IPS-20b (cell line): ENCODE measurements around the gene KRT9.
"Not testable (repeated sequence)": the region's sequence is repeated elsewhere in the genome, so short reads cannot be mapped to it uniquely, and the experiment has no call there.

ENCODE experiments used
- H3K27ac ChIP-seq: one replicate; pipeline ENCODE4 v1.5.1; 2013; ENCODE audit warnings: low read length
- H3K27me3 ChIP-seq: 2 replicates; pipeline ENCODE4 v1.6.1; 2013; ENCODE audit warnings: mild to moderate bottlenecking, low read length, inconsistent platforms; ENCODE audit not compliant: insufficient read depth
- H3K36me3 ChIP-seq: 2 replicates; pipeline ENCODE4 v1.6.1; 2013; ENCODE audit warnings: low read depth, mild to moderate bottlenecking, inconsistent platforms, low read length, moderate library complexity; ENCODE audit not compliant: insufficient read depth
- H3K4me1 ChIP-seq: 2 replicates; pipeline ENCODE4 v1.6.1; 2013; ENCODE audit warnings: mild to moderate bottlenecking, control low read depth, inconsistent platforms, low read length, moderate library complexity; ENCODE audit not compliant: insufficient read depth
- H3K4me3 ChIP-seq: 2 replicates; pipeline ENCODE4 v1.5.1; 2013; ENCODE audit warnings: mild to moderate bottlenecking, low read length, inconsistent platforms
- H3K9ac ChIP-seq: 2 replicates; pipeline ENCODE4 v1.6.1; 2013; ENCODE audit warnings: low read depth, mild to moderate bottlenecking, inconsistent platforms, low read length, moderate library complexity
- H3K9me3 ChIP-seq: 2 replicates; pipeline ENCODE4 v1.6.1; 2013; ENCODE audit warnings: mild to moderate bottlenecking, low read depth, low read length, inconsistent platforms; ENCODE audit not compliant: insufficient read depth

The KRT9 gene

DNA sequence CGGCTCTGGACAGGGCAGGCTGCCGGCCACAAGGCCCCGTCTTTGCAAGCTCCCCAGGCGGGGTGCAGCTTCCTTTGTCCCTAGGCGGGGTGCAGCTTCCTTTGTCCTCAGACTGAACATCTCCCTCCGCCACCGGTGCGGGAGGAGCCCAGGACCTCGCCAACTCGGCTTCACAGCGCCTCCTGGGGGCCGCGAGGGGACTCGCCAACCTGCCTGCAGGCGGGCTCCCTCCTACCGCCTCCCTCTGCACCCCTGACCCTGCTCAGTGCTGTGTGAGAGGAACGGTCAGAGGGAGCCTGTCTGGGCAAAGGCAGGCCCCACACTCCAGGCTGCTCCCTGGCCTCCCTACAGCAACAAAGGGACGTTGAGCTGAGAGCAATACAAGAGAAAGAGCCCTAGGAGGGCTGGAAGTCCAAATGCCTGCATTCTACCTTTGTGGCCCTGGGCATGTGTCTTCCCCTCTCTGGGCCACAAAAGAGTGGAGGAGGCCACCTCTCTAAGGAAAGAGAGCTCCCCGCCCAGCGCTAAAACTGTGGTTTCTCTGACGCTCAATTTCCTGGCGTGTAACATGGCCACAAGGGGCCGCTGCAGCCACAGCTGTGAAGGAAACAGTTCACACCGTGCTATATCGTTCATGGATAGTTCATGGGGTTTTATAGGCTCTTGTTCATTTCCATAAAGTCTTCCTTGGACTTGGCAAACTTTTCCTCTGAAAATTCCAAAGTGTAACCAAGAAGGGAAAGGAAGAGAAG lies 22.8 kb downstream of the KRT9 start:
- H3K27me3 ChIP-seq: peaks cover 5% of the 10 kb centered on the region; the same call in 1 of the 2 replicates
- H3K9me3 ChIP-seq: no peaks in the 10 kb centered on the region; the same call in 1 of the 2 replicates
- peaks cover 14% of the 10 kb centered on the region; the same call in 1 of the 2 replicates for H3K4me1 ChIP-seq
- no peaks in the 10 kb centered on the region for H3K36me3 ChIP-seq
- H3K27ac ChIP-seq: peak overlapping the region; percentile 76
- peak overlapping the region; percentile 46 for H3K4me3 ChIP-seq
- H3K9ac ChIP-seq: peak overlapping the region; percentile 62; the same call in 1 of the 2 replicates

DNA sequence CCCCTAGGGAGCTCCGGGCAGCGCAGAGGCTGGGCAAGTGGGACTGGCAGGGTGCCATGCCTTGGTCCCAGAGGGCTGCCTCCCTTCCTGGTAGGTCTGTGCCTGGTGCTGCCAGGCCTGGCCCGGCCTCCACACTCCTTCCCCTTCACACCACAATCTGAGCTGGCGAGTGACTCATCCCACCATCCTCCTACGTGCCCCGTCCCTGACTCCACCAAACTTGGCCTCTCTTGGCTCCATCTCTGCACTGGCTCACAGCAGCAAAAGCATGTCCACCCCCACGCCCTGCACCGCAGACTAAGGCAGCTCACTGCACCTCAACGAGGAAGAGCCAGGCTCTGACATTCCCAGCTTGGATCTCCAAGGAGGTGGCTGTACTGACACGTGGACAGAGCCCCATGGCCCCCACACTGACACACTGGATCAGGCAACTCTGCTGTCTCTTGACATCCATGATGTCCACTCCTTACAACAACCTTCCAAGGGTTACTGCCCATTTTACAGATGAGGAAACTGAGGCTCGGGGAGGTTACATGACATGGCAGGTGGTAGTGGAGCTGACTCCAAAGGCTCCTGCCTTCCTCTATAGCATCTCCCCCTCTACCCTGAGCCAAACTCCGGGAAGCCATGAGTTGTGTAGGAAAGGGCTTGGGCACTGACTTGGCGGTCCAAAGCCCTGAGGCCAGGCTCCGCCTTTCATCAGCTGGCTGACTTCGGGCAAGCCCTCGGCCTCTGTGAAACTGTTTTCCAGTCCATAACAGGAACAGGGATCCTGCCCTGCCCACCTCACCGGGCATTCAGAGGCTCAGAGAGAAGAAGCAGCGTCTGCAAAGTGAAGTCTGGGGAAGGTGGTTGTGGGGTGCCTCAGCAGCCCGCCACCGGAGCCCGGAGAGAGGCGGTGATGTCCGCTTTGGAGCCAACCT lies 23.7 kb downstream of the KRT9 start:
- Histone ChIP-seq H3K9ac (peak overlapping the region; percentile 62; the same call in 1 of the 2 replicates), H3K27ac (no peak overlapping the region), H3K9me3 (no peaks in the 10 kb centered on the region; the same call in 1 of the 2 replicates), H3K4me3 (peak overlapping the region; percentile 46; the same call in 1 of the 2 replicates), H3K4me1 (peaks cover 14% of the 10 kb centered on the region; the same call in 1 of the 2 replicates), H3K27me3 (peaks cover 5% of the 10 kb centered on the region; the same call in 1 of the 2 replicates), H3K36me3 (no peaks in the 10 kb centered on the region)

DNA sequence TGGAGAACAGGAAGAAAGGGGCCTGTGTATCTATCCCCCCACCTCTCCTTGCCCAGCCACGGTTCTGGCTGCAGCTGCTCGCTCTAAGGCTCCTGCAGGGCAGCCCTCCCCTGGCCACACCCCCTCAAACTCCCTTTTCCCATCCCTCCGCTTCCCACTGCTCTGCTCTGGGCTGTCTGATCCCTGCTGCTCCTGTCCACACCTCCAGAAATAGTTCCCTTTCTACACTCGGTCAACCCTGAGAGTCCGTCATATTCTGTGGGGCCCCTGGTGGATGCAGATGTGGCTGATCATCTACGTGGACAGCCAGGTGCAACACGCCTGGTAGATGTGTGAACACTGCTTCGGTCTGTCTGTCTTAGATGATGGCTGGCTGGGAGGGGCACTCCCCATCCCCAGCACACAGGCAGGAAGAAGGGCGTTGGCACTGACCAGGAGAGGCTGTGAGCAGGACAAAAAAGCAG lies 24.4 kb downstream of the KRT9 start:
- H3K9ac ChIP-seq: no peak overlapping the region
- H3K9me3 ChIP-seq: no peaks in the 10 kb centered on the region; the same call in 1 of the 2 replicates
- peaks cover 14% of the 10 kb centered on the region; the same call in 1 of the 2 replicates for H3K4me1 ChIP-seq
- no peak overlapping the region for H3K4me3 ChIP-seq
- peaks cover 5% of the 10 kb centered on the region; the same call in 1 of the 2 replicates for H3K27me3 ChIP-seq
- H3K36me3 ChIP-seq: no peaks in the 10 kb centered on the region
- no peak overlapping the region for H3K27ac ChIP-seq

DNA sequence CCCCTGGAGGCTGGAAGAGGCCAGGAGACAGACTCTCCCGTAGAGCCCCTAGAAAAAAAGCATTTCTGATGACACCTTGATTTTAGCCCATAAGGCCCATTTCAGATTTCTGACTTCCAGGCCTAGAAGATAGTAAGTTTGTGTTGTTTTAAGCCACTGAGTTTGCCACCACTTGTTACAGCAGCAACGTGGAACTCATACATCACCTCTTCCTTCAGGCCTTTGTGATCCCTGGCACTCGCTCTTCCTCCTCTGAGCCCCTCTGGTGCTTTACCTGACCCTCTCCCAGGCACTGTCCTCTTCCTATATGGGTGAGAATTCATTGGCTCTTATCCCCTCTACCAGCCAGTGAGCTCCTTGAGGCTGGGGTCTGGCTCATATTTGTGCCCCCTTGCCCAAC lies 25.0 kb downstream of the KRT9 start:
- no peaks in the 10 kb centered on the region for H3K36me3 ChIP-seq
- no peak overlapping the region for H3K4me3 ChIP-seq
- no peak overlapping the region for H3K9ac ChIP-seq
- no peaks in the 10 kb centered on the region; the same call in 1 of the 2 replicates for H3K9me3 ChIP-seq
- peaks cover 5% of the 10 kb centered on the region; the same call in 1 of the 2 replicates for H3K27me3 ChIP-seq
- peaks cover 14% of the 10 kb centered on the region; the same call in 1 of the 2 replicates for H3K4me1 ChIP-seq
- H3K27ac ChIP-seq: no peak overlapping the region

DNA sequence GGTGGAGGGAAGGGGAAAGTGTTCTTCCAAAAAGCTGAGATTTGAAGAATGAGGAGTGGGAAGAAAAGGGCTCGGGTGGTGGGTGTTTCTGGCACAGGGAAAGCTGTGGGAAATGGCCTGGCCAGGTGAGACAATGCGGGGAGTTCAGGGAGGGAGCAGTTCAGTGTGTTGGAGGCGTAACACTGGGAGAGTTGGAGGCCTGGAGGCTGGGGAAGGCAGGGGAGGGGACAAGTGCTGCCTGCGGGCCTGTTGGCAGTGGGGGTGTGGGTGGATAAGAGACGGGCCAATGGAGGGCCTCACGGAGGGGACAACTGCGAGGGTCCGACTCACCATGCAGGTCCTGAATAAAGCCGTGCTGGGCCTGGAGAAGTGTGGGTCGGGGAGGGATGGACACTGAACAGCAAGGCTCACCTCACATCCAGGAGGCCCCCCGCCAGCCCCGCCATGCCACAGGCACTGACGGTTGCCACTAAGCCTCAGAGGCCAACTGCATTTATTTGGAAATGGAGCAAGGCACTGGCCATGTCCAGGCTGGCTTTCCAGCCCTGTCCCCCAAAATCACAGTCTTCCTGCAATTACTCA lies 25.9 kb downstream of the KRT9 start:
- H3K9ac ChIP-seq: no peak overlapping the region
- no peaks in the 10 kb centered on the region for H3K36me3 ChIP-seq
- no peaks in the 10 kb centered on the region; the same call in 1 of the 2 replicates for H3K9me3 ChIP-seq
- no peak overlapping the region for H3K4me3 ChIP-seq
- H3K27ac ChIP-seq: no peak overlapping the region
- H3K27me3 ChIP-seq: peaks cover 5% of the 10 kb centered on the region; the same call in 1 of the 2 replicates
- H3K4me1 ChIP-seq: peaks cover 17% of the 10 kb centered on the region; the same call in 1 of the 2 replicates

DNA sequence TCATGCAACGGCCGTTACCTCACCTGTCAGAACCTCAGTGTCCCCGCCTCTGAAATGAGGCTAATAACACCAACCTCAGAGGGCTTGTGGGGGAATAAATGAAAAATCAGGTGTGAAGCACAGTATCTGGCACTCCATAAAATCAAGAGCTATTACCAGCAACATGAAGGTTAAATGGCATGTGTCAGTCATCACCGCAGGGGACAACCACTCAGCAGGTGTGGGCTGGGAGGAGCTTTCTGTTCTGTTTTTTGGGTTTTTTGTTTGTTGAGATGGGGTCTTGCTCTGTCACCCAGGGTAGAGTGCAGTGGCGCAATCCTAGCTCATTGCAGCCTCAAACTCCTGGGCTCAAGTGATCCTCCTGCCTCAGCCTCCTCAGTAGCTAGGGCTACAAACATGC lies 26.9 kb downstream of the KRT9 start:
- Histone ChIP-seq H3K4me3 (no peak overlapping the region), H3K9ac (peak overlapping the region; percentile 30; the same call in 1 of the 2 replicates), H3K9me3 (no peaks in the 10 kb centered on the region; the same call in 1 of the 2 replicates), H3K27me3 (peaks cover 5% of the 10 kb centered on the region; the same call in 1 of the 2 replicates), H3K36me3 (no peaks in the 10 kb centered on the region), H3K27ac (no peak overlapping the region), H3K4me1 (peaks cover 19% of the 10 kb centered on the region; the same call in 1 of the 2 replicates)

DNA sequence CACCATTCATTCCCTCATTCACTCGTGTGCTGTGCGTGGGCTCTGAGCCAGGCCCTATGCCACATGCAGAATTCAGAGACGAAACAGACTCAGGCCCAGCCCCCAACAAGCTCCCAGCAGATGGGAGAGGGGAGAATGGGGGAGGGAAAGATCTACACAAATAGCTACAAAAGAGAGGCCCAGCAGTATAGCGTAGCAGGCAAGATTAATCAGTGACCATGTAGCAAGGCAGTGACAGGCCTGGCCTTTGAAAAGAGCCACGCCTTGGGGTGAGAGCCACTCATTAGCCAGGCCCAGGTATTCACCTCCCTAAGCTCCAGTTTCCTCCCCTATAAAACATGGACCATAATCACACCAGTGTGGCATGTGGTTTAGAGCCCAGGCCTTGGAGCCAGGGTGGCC lies 27.4 kb downstream of the KRT9 start:
- no peak overlapping the region for H3K27ac ChIP-seq
- H3K36me3 ChIP-seq: no peaks in the 10 kb centered on the region
- peaks cover 5% of the 10 kb centered on the region; the same call in 1 of the 2 replicates for H3K27me3 ChIP-seq
- no peak overlapping the region for H3K4me3 ChIP-seq
- no peaks in the 10 kb centered on the region; the same call in 1 of the 2 replicates for H3K9me3 ChIP-seq
- peak overlapping the region; percentile 30; the same call in 1 of the 2 replicates for H3K9ac ChIP-seq
- H3K4me1 ChIP-seq: peaks cover 18% of the 10 kb centered on the region; the same call in 1 of the 2 replicates

DNA sequence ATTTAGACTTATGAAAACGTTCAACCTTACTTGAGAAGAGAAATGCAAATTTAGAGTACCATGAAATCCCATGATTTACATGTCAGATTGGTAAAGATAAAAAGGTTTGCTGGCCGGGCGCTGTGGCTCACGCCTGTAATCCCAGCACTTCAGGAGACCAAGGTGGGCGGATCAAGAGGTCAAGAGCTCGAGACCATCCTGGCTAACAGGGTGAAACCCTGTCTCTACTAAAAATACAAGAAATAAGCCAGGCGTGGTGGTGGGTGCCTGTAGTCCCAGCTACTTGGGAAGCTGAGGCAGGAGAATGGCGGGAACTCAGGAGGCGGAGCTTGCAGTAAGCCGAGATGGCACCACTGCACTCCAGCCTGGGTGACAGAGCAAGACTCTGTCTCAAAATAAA lies 29.1 kb downstream of the KRT9 start:
- H3K4me3 ChIP-seq, H3K9ac ChIP-seq, H3K9me3 ChIP-seq, H3K36me3 ChIP-seq, H3K27ac ChIP-seq, H3K27me3 ChIP-seq: not testable (repeated sequence)
- peaks cover 22% of the 10 kb centered on the region; the same call in 1 of the 2 replicates for H3K4me1 ChIP-seq

DNA sequence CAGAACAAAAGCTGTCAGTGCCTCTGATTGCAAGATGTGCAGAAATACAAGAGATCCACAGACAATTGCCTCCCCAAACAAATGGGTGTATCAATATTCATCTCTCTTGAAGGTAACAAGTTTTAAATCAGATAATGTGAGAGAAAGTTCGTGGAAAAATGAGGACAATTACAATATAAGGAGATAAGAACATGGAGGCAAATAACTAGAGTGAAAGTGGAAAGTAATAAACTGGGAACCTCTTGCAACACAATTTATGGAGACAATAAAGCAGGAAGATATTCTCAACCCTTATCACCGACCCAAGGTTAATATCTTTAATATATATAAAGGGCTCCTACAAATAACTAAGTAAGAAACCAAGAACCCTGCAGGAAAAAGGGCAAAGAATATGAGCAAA lies 29.5 kb downstream of the KRT9 start:
- Histone ChIP-seq H3K4me1 (peaks cover 22% of the 10 kb centered on the region; the same call in 1 of the 2 replicates), H3K9me3 (no peaks in the 10 kb centered on the region; the same call in 1 of the 2 replicates), H3K27me3 (no peaks in the 10 kb centered on the region), H3K36me3 (no peaks in the 10 kb centered on the region), H3K27ac (no peak overlapping the region), H3K4me3 (no peak overlapping the region), H3K9ac (no peak overlapping the region)

DNA sequence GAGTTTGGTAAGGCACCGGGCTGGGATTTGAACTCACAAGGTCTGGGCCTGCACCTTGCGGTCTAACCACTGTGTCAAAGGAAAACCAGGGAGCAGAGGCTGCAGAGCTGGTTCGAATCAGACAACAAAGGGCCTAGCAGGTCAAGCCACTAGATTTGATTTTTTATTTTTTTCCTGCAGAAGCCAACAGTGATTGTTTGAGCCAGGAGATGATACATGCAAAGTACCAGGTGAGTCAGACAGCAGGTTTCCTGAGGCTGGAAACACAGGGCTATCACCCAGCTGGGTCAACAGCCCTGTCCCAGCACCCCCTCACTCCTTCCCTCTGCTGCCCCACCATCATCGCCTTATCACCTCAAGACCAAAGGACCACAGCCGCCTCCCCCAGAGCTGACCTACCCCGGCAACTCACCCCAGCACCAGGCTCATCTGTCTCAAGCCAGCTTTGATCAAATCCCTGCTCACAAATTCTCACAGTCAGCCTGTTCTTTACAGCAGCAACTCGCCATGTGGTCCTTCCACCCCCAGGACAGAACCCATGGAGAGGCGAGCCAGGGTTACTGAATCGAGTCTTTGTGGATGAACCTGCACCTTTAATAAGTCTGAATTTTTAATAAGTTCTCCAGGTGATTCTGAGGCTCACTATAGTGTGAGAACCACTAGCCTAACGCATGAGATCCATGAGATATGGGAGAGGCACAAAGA lies 30.8 kb downstream of the KRT9 start:
- Histone ChIP-seq H3K27ac (no peak overlapping the region), H3K4me1 (peaks cover 24% of the 10 kb centered on the region; the same call in 1 of the 2 replicates), H3K9me3 (no peaks in the 10 kb centered on the region), H3K27me3 (no peaks in the 10 kb centered on the region), H3K9ac (no peak overlapping the region), H3K4me3 (no peak overlapping the region), H3K36me3 (no peaks in the 10 kb centered on the region)
